Pancreas (tissue), 10 donors: Measurements from ENCODE around the gene CENPI. TPM values are rescaled to one million over a fixed set of nuclear protein-coding genes. Genes with fewer than 3 reads are reported as not detected.

ENCODE experiments used
- ATAC-seq, 4 donors: fragments of 200-7000 bp; cut with Tn5 transposase; one replicate each; pipeline versions ENCODE4 v1.8.0 to v1.9.1; 2020; ENCODE audit warnings: mild to moderate bottlenecking in 4 of 4, moderate library complexity in 4 of 4
- DNase-seq, 6 donors: peaks; one replicate each; pipeline ENCODE4 v3.0.0-alpha.2; 2020
- FAIRE-seq: peaks from 2 replicates; lab custom pipeline; 2012; peaks lifted over from hg19 to GRCh38; lab: Jason Lieb, UNC
- H3K27ac ChIP-seq, 4 donors: fragments of 200-600 bp; sonication (generic); 1 replicate in 3 of 4; 2 replicates in 1 of 4; pipeline versions ENCODE4 v1.5.0 to v1.8.0; 2020
- H3K27me3 ChIP-seq, 4 donors: fragments of 200-600 bp; one replicate each; pipeline ENCODE4 v1.8.0; 2021
- H3K36me3 ChIP-seq, 3 donors: fragments of 200-600 bp; sonication (generic) in 1 of 3; one replicate each; pipeline versions ENCODE4 v1.5.0 to v1.8.0; 2020 to 2021
- H3K4me1 ChIP-seq, 3 donors: fragments of 200-600 bp; one replicate each; pipeline ENCODE4 v1.8.0; 2021
- H3K4me3 ChIP-seq, 4 donors: fragments of 200-600 bp; sonication (generic) in 2 of 4; one replicate each; pipeline versions ENCODE4 v1.5.0 to v1.8.0; 2020 to 2021
- H3K9me3 ChIP-seq, 4 donors: fragments of 200-600 bp; one replicate each; pipeline ENCODE4 v1.8.0; 2021
- WGBS, 2 donors: extraction: QIAGEN DNeasy Blood & Tissue Kit; methylation state at CpG; one replicate each; pipeline ENCODE4 v1.1.7; 2013; 5-methylcytosine and 5-hydroxymethylcytosine counted together
- intact Hi-C, 3 donors: fragments of 100-400 bp; cut with DNase I; formaldehyde crosslinking; loops; one replicate each; pipeline versions ENCODE4 v1.11.1 to v1.14.2; 2022
- polyA plus RNA-seq, 2 donors: library from polyadenylated mRNA; stranded (reverse); fragments of 200-250 nt; gene quantifications; one replicate each; pipeline ENCODE4 v1.2.3, GENCODE V29; 2013
- total RNA-seq, 6 donors: library from RNA; stranded (reverse); fragmentation: NEBNext Ultra II Directional in 4 of 6; extraction: Animal tissue kit (Norgen Biotek cat#: 25700) in 4 of 6; gene quantifications; one replicate each; pipeline versions ENCODE4 v1.2.1 to v1.2.4, GENCODE V29; 2021 to 2023
- TF ChIP-seq, protein P1 (sequence below), 4 donors: fragments of 200-600 bp; sonication (generic) in 3 of 4; IDR thresholded peaks; one replicate each; pipeline versions ENCODE4 v1.5.0 to v1.8.0; 2021; ENCODE audit warnings: antibody characterized with exemption in 4 of 4
- donor health status: healthy with polysubstance abuse.
- donor health status: DM: no; HTN: no; CAD: no; lungs with moderate emphysema.
- donor health status: DM: no; HTN: no; CAD: no.
- donor health status: control.
- donor health status: control.
- donor health status: Bipolar disorder and iron deficiency.
- donor health status: DM: yes; HTN: yes; CAD: no.
- donor health status: DM: no; HTN: no; CAD: no.
- donor health status: DM: no; HTN: no; CAD: no.
- donor health status: DM: yes; HTN: yes; CAD: no.

Gene CENPI
- total and polyA plus RNA-seq, 8 donors, result 0.16 to 0.44 (median 0.34) TPM; not detected in 1

DNA sequence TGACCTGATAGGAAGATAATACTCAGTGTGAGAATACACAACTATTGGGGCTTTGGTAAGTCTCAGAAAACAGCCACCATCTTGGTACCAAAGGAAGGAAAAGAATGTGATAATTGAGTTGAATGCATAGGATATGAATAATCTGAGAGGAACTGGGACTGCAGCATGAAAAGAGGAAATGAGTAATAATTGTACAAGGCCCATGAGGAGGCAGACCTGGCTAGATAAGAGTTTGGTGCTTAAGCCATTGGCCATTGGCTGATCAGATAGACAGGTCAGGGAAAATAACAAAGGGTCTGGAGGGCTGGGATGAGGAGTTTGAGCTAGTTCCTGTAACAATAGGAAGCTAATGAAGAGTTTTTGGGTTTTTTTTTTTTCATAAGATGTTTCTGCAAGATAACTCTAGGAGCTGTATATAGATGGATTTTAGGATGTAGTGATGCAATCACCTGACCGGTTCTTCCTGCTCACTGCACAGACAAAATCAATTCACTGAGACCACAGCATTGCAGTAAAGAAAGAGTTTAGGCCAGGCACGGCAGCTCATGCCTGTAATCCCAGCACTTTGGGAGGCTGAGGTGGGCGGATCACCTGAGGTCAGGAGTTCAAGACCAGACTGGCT lies 40.8 kb upstream of the CENPI start:
- TF ChIP-seq, protein P1, sequence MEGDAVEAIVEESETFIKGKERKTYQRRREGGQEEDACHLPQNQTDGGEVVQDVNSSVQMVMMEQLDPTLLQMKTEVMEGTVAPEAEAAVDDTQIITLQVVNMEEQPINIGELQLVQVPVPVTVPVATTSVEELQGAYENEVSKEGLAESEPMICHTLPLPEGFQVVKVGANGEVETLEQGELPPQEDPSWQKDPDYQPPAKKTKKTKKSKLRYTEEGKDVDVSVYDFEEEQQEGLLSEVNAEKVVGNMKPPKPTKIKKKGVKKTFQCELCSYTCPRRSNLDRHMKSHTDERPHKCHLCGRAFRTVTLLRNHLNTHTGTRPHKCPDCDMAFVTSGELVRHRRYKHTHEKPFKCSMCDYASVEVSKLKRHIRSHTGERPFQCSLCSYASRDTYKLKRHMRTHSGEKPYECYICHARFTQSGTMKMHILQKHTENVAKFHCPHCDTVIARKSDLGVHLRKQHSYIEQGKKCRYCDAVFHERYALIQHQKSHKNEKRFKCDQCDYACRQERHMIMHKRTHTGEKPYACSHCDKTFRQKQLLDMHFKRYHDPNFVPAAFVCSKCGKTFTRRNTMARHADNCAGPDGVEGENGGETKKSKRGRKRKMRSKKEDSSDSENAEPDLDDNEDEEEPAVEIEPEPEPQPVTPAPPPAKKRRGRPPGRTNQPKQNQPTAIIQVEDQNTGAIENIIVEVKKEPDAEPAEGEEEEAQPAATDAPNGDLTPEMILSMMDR (IDR thresholded peaks at IDR 0.05), result no peak
- WGBS, 2 donors, result 71 to 72% methylated on average over 3 of the region's 3 CpGs
- intact Hi-C loops, result no loop called here
- Histone ChIP-seq H3K9me3 (no peaks in the 10 kb centered on the region), H3K36me3 (no peaks in the 10 kb centered on the region), H3K4me3 (no peak overlapping the region), H3K27ac (no peak overlapping the region), H3K27me3 (no peaks in the 10 kb centered on the region), H3K4me1 (no peaks in the 10 kb centered on the region)
- FAIRE-seq (no peak), ATAC-seq (no peak), DNase-seq (no peak)

DNA sequence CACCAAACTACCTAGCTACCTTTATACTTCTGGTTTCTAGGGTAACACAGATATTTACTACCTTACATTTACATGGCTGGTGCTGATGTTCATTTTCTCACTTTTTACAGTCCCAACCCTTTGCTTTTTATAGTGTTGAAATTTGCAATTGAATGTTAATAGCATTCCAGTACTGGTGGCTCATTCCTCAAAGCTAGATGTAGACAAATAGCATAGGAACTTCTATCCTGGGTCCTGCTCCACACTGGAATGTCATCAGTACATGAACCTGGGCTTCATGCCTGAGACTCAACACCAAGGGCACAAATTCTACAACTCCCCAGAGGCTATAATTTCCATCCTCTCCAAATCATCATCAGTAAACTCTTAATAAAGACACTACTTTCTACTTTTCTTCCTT lies 35.8 kb upstream of the CENPI start:
- Histone ChIP-seq H3K9me3 (no peaks in the 10 kb centered on the region), H3K36me3 (no peaks in the 10 kb centered on the region), H3K4me3 (no peak overlapping the region), H3K4me1 (no peaks in the 10 kb centered on the region), H3K27ac (no peak overlapping the region), H3K27me3 (peaks cover 0 to 4% (median 0%) of the 10 kb centered on the region in 4 donors)
- TF ChIP-seq, protein P1 (IDR thresholded peaks at IDR 0.05), result no peak
- ATAC-seq, result no peak
- intact Hi-C loops, result no loop called here
- DNase-seq, result no peak
- FAIRE-seq, result no peak

DNA sequence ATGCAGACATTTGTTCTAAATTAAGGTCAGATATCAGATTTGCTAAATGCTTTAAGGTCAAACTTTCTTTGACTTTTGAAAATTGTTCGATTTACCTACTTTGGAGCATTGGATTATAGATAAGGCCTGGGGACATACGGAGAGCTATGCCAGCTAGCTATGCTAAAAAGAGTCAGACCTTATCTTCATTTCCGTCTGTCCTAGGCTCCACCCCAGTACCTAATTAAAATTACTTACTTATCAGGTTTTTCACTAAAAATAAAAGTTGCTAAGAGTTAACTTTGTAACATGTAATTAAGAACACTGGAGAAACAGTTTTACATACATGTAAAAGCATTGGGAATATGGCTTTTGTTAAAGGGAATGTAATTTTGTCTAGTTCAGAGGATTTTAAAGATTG lies 26.4 kb upstream of the CENPI start:
- H3K9me3 ChIP-seq, result no peaks in the 10 kb centered on the region
- TF ChIP-seq, protein P1 (IDR thresholded peaks at IDR 0.05), result no peak
- FAIRE-seq, result no peak
- no peak overlapping the region for H3K4me3 ChIP-seq
- no peak for DNase-seq
- H3K36me3 ChIP-seq, result no peaks in the 10 kb centered on the region
- H3K4me1 ChIP-seq, result no peaks in the 10 kb centered on the region
- no peaks in the 10 kb centered on the region for H3K27me3 ChIP-seq
- no peak overlapping the region for H3K27ac ChIP-seq
- WGBS, 2 donors, result 35 to 52% methylated on average over 3 of the region's 3 CpGs
- ATAC-seq, result no peak
- intact Hi-C loops, result no loop called here

DNA sequence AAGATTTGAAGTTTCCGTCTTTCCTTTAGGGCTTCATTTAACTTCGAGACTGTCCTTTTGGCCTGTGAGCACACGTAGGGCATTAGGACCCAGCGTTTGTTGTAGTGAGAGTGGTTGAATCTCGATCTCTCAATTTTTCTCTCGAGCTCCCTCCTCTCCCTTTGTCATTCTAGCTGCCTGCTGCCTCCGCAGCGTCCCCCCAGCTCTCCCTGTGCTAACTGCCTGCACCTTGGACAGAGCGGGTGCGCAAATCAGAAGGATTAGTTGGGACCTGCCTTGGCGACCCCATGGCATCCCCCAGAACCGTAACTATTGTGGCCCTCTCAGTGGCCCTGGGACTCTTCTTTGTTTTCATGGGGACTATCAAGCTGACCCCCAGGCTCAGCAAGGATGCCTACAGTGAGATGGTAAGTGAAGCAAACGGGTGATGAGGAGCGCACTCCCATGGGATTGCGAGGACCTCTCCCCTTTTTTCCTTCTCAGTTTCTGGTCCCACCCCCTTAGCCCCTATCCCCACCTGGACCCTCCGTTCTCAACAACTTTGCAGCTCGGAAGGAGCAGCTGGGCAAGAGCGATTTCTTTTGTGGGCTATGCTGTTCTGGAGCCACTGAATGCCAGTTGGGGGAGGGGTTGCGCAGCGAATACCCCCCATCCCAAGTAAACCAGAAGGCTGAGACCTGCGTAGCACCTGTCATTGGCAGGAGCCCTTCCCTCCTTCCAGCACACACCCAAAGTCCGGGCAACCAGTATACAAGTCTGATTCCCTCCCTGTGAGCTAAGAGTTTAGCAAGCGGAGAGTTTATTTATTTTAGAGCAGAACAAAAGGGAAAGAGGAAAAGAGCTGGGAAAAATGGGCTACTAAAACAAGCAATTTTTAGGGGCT lies 19.0 kb upstream of the CENPI start, which contains the start of gene TMEM35A:
TSS of gene TMEM35A (plus strand) at position 164 of the 883 bp plus-strand sequence. CDS start at position 288, 124 bp downstream.
- ATAC-seq, result peak in 2 of 4 donors; percentile 36 to 62
- no peak for FAIRE-seq
- WGBS, 2 donors, result 6 to 15% methylated on average over 23 of the region's 23 CpGs
- intact Hi-C loops, result no loop called here
- H3K27ac ChIP-seq, result no peak within 1 kb of the TSS
- DNase-seq, result no peak
- TF ChIP-seq, protein P1 (IDR thresholded peaks at IDR 0.05), result no peak
- H3K36me3 ChIP-seq, result no peaks in the 10 kb centered on the region
- H3K9me3 ChIP-seq, result no peaks in the 10 kb centered on the region
- H3K4me3 ChIP-seq, result no peak within 1 kb of the TSS
- peaks cover 0 to 9% (median 0%) of the 10 kb centered on the region in 4 donors for H3K27me3 ChIP-seq
- no peaks in the 10 kb centered on the region for H3K4me1 ChIP-seq
